Cardiac muscle cell (in vitro differentiated cells and primary cell): ENCODE measurements around the gene CDH4. TPM values are rescaled to one million over a fixed set of nuclear protein-coding genes. Genes with fewer than 3 reads are reported as not detected.

Experiments
- DNase-seq, 2 donors: peaks; one replicate each; pipeline versions ENCODE4 v3.0.0 to v3.0.0-alpha.2; 2010 to 2017; ENCODE audit warnings: low read depth in 1 of 2, low spot score in 1 of 2
- H3K27ac ChIP-seq: fragments of 200-600 bp; sonication (generic); 2 replicates; pipeline ENCODE4 v1.5.1; 2016
- H3K27me3 ChIP-seq: fragments of 200-600 bp; sonication (generic); 2 replicates; pipeline ENCODE4 v1.6.0; 2016; ENCODE audit warnings: control low read depth
- H3K36me3 ChIP-seq: fragments of 200-600 bp; sonication (generic); 2 replicates; pipeline ENCODE4 v1.5.1; 2016; ENCODE audit warnings: control low read depth
- H3K4me1 ChIP-seq: fragments of 200-600 bp; sonication (generic); 2 replicates; pipeline ENCODE4 v1.8.1; 2017; ENCODE audit warnings: low read depth, mild to moderate bottlenecking, mixed run types
- H3K4me3 ChIP-seq: fragments of 200-600 bp; sonication (generic); 2 replicates; pipeline ENCODE4 v1.5.1; 2016; ENCODE audit warnings: mild to moderate bottlenecking
- H3K9me3 ChIP-seq: fragments of 200-600 bp; sonication (generic); 2 replicates; pipeline ENCODE4 v1.5.1; 2017; ENCODE audit warnings: low read depth, mild to moderate bottlenecking, control low read depth
- polyA plus RNA-seq: library from polyadenylated mRNA; unstranded; fragments of >200 nt; fragmentation: Nextera tagmentation; extraction: Ambion mirVana; gene quantifications from 2 replicates; pipeline ENCODE4 v1.2.1, GENCODE V29; 2016
- total RNA-seq: library from RNA; depleted of rRNA; stranded (reverse); fragments of >200 nt; gene quantifications from 2 replicates; pipeline ENCODE4 v1.2.3, GENCODE V29; 2016
- TF ChIP-seq, protein P1 (sequence below): IDR thresholded peaks from 2 replicates; pipeline ENCODE4 v1.5.1; 2012; ENCODE audit warnings: low read depth, mild to moderate bottlenecking, low read length

Gene CDH4
- total and polyA plus RNA-seq, 2 experiments from 2014 or later = 0.43 to 0.80 TPM

DNA sequence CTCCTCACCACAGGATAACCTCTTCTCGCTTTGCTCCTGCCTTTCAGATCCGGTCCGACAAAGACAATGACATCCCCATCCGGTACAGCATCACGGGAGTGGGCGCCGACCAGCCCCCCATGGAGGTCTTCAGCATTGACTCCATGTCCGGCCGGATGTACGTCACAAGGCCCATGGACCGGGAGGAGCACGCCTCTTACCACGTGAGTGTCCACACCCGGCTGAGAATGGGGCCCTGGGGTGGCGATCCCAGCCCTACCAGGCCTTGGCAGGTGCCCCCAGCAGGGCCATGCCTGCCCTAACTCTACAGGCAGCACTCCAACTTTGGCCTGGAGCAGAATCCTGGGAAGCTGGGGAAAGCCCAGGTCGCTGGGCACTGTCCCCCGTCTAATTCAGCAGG lies 592.6 kb downstream of the CDH4 start:
- Histone ChIP-seq H3K27me3 (no peaks in the 10 kb centered on the region), H3K4me3 (no peak overlapping the region), H3K27ac (no peak overlapping the region), H3K9me3 (no peaks in the 10 kb centered on the region), H3K4me1 (no peaks in the 10 kb centered on the region), H3K36me3 (no peaks in the 10 kb centered on the region)
- TF ChIP-seq, protein P1, sequence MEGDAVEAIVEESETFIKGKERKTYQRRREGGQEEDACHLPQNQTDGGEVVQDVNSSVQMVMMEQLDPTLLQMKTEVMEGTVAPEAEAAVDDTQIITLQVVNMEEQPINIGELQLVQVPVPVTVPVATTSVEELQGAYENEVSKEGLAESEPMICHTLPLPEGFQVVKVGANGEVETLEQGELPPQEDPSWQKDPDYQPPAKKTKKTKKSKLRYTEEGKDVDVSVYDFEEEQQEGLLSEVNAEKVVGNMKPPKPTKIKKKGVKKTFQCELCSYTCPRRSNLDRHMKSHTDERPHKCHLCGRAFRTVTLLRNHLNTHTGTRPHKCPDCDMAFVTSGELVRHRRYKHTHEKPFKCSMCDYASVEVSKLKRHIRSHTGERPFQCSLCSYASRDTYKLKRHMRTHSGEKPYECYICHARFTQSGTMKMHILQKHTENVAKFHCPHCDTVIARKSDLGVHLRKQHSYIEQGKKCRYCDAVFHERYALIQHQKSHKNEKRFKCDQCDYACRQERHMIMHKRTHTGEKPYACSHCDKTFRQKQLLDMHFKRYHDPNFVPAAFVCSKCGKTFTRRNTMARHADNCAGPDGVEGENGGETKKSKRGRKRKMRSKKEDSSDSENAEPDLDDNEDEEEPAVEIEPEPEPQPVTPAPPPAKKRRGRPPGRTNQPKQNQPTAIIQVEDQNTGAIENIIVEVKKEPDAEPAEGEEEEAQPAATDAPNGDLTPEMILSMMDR = no peak
- DNase-seq = no peak

DNA sequence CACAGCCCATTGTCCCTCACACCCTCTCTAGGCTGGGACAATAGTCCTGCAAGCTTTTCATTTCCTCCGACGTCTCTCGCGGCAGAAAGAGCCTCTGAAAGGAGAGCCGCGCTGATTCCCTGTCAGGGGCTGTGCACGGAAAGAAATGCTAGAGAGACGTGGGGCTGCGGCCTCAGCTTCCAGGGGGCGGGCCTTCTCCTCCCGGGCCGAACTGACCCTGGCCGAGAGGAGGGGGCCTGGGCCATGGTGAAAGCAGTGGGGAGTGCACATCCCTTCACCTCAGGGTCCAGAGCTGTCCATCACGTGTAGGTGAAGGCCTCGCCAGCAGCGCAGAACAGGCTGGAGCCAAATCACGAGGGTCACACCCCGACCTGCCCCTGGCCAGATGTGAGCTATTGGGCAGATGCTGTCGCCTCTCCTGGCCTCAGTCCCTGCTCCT lies 593.2 kb downstream of the CDH4 start:
- no peaks in the 10 kb centered on the region for H3K4me1 ChIP-seq
- H3K36me3 ChIP-seq = no peaks in the 10 kb centered on the region
- DNase-seq = no peak
- H3K27me3 ChIP-seq = no peaks in the 10 kb centered on the region
- no peak overlapping the region for H3K27ac ChIP-seq
- no peaks in the 10 kb centered on the region for H3K9me3 ChIP-seq
- TF ChIP-seq, protein P1 = no peak
- H3K4me3 ChIP-seq = no peak overlapping the region

DNA sequence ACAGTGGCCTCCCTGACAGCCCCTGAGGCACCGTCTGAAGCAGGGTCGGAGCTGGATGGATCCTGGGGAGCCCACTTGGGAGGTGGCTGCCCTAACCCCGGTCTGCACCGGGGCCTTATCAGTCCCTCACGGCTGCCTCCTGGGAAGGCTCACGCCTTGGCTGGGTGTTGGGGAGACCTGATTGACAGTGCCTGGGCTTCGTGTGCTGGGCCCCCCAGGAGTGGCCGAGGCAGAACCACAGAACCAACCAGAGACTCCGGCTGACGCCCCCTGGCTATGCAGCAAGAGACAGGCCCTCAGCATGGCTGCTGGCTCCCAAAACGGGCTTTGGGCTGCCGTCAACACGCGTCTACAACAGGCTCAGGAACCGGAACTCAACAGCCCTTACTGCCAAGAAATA lies 594.0 kb downstream of the CDH4 start:
- no peak for DNase-seq
- Histone ChIP-seq H3K27ac (no peak overlapping the region), H3K4me3 (no peak overlapping the region), H3K9me3 (no peaks in the 10 kb centered on the region), H3K36me3 (no peaks in the 10 kb centered on the region), H3K4me1 (no peaks in the 10 kb centered on the region), H3K27me3 (no peaks in the 10 kb centered on the region)
- TF ChIP-seq, protein P1 = no peak

DNA sequence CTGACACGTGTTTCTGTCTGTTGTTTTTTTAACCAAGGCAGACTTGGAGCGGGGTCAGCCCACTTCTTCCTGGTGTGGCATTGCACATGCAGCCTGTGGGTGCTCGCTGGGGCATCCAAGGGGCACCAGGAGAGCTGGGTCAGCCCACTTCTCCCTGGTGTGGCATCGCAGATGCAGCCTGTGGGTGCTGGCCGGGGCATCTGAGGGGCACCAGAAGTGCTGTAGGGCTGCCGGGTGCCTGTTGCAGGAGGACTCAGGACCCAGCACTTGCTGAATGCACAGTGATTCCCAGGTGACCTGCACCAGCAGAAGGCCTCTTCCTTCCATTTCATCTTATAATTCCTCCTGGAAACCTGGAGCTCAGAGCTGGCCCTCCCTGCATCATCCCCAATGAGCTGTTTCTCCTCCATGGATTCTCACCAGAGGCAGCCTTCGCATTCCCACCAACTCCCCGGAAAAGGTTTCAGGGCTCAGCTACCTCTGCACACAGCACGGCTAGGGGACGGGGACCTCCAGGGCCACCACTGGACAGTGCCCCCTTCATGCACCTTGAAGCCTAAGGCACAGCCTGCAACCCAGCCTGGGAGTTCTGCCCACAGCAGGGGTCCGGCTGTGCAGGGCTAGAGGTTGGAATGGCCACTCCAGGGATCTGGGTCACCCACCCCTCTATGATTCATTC lies 594.8 kb downstream of the CDH4 start:
- H3K4me1 ChIP-seq = no peaks in the 10 kb centered on the region
- H3K4me3 ChIP-seq = no peak overlapping the region
- TF ChIP-seq, protein P1 = no peak
- no peak overlapping the region for H3K27ac ChIP-seq
- no peaks in the 10 kb centered on the region for H3K9me3 ChIP-seq
- no peaks in the 10 kb centered on the region for H3K36me3 ChIP-seq
- H3K27me3 ChIP-seq = no peaks in the 10 kb centered on the region
- no peak for DNase-seq

DNA sequence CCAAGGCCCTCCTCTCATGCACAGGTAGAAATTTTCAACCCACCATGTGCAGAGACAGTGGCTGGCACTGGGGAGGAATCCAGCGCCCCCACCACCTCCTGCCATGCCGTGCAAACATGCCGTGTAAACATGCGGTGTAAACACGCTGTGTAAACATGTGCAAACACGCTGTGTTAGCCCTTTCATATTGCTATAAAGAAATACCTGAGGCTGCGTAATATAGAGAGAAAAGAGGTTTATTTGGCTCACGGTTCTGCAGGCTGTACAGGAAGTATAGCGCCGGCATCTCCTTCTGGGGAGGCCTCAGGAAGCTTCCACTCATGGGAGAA lies 595.3 kb downstream of the CDH4 start:
- DNase-seq = no peak
- no peaks in the 10 kb centered on the region for H3K9me3 ChIP-seq
- no peaks in the 10 kb centered on the region for H3K36me3 ChIP-seq
- H3K27ac ChIP-seq = no peak overlapping the region
- no peaks in the 10 kb centered on the region for H3K27me3 ChIP-seq
- no peaks in the 10 kb centered on the region for H3K4me1 ChIP-seq
- TF ChIP-seq, protein P1 = no peak
- no peak overlapping the region for H3K4me3 ChIP-seq

DNA sequence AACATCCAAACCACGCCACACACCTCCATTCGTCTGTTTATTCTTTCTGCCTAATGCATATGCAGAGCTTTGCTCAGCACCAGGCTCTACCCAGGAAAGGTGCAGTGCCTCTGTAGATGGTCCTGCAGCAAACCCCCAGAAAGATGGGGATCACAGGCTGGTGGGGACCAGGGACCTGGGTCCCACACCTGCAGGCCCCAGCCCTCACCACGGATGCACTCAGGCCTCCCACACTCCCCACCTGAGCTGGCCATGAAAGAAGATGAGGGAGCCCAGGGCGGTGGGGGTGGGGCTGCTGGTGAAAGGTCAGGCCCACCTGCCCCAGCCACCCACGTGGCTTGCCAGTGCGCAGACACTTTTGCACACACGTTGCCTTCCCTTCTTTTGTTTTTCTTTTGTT lies 595.9 kb downstream of the CDH4 start:
- Histone ChIP-seq H3K9me3 (no peaks in the 10 kb centered on the region), H3K27ac (no peak overlapping the region), H3K27me3 (no peaks in the 10 kb centered on the region), H3K4me1 (no peaks in the 10 kb centered on the region), H3K4me3 (no peak overlapping the region), H3K36me3 (no peaks in the 10 kb centered on the region)
- DNase-seq = no peak
- TF ChIP-seq, protein P1 = no peak
